A549 (cell line): ENCODE results near the gene ZNF587.

Source experiments
- BHLHE40 ChIP-seq: IDR thresholded peaks from 2 replicates; pipeline ENCODE4 v1.6.1; 2012; ENCODE audit warnings: low read depth, low read length, inconsistent platforms
- CTCF ChIP-seq: fragments of >200 bp; sonication (Bioruptor Twin); formaldehyde crosslinking; IDR thresholded peaks from 3 replicates; pipeline ENCODE4 v1.5.1; 2016
- EP300 ChIP-seq, 2 experiments: fragments of >200 bp; sonication (Bioruptor Twin); formaldehyde crosslinking; IDR thresholded peaks; 2 replicates in 1 of 2; 3 replicates in 1 of 2; pipeline ENCODE4 v1.6.1; 2016 to 2017
- FOSL2 ChIP-seq, 2 experiments: fragments of 450-650 bp in 1 of 2; fragments of >200 bp in 1 of 2; sonication (Bioruptor Twin) in 1 of 2; formaldehyde crosslinking; IDR thresholded peaks; 2 replicates each; pipeline versions ENCODE4 v1.5.0 to v1.6.1; 2016 to 2020; ENCODE audit warnings: mild to moderate bottlenecking in 1 of 2, moderate library complexity in 1 of 2
- JUNB ChIP-seq: fragments of >200 bp; sonication (Bioruptor Twin); formaldehyde crosslinking; IDR thresholded peaks from 2 replicates; pipeline ENCODE4 v1.6.1; 2016
- KDM5A ChIP-seq: fragments of 200-600 bp; sonication (generic); IDR thresholded peaks from 2 replicates; pipeline ENCODE4 v1.6.1; 2016; ENCODE audit warnings: antibody characterized with exemption, mild to moderate bottlenecking
- POLR2A ChIP-seq: IDR thresholded peaks from 2 replicates; pipeline ENCODE4 v1.6.1; 2012; ENCODE audit warnings: mild to moderate bottlenecking, low read length
- TF ChIP-seq, protein P1 (sequence below): IDR thresholded peaks from 2 replicates; pipeline ENCODE4 v1.6.1; 2012

- TF ChIP-seq, protein P1, sequence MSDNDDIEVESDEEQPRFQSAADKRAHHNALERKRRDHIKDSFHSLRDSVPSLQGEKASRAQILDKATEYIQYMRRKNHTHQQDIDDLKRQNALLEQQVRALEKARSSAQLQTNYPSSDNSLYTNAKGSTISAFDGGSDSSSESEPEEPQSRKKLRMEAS: no peak
- TF ChIP-seq KDM5A (no peak), CTCF (no peak), POLR2A (no peak), BHLHE40 (no peak), JUNB (no peak), EP300 (IDR thresholded peaks at IDR 0.05) (no peak), FOSL2 (IDR thresholded peaks at IDR 0.05) (no peak), FOSL2 (CRISPR knock-in tag; IDR thresholded peaks at IDR 0.05) (no peak)
Measured at GRCh38 chr19:57900311-57900710, 50.7 kb downstream of the ZNF587 start.
